ENCODE results near the gene PSMB10.
"Not testable (repeated sequence)": the region's sequence is repeated elsewhere in the genome, so short reads cannot be mapped to it uniquely, and the experiment has no call there.

Gene PSMB10

DNA sequence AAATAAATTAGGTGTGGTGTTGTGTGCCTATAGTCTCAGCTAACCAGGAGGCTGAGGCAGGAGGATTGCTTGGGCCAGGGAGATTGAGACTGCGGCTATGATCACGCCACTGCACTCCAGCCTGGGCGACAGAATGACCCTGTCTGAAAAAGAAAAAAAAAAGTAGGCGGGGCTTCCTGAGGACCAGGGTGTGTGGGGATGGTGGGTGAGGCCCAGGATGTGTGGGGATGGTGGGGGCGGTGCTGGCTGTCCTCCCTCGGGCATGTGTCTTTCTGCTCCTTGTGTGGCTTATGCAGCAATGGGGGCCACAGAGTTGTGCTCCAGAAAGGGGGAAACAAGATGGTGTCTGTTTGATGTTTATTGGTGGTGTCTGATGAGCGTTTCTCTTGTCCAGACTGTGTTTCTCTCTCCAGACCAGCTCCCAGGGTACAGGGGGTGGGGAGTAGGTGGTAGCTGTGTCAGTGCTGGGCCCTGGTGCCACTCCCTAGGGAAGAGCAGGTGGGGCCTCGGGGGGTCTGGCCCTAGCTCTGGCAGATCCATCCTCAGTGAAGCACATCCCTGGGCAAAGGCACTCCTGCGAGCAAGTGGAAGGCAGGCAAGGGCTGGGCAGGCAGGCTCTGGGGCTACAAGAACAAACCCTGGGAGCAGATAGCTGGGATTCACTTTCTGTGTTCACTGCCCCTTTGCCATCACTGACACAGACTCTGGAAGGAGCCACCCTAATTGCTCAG is 5.0 kb upstream of the PSMB10 start:
- DNase-seq, result no peak

DNA sequence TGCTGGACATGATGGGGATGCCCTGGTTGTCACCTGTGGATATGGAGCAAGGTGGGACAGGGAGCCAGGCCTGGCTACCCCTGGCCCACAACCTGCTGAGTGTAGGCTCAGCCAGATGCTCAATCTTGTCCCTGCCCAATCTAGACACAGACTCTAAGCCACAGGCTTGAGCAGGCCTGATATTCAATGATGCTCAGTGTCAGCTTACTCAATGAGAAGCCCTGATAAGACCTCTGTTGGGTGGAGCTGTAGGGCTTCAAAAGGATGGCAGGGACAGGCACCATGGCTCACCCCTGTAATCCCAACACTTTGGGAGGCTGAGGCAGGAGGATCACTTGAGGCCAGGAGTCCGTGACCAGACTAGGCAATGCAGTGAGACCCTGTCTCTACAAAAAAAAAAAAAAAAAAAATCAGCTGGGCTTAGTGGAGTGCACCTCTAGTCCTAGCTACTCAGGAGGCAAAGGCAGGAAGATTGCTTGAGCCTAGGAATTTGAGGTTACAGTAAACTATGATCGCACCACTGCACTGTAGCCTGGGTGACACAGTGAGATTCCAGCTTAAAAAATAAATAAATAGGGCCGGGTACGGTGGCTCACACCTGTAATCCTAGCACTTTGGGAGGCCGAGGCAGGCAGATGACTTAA is 3.9 kb upstream of the PSMB10 start:
- no peak for DNase-seq

DNA sequence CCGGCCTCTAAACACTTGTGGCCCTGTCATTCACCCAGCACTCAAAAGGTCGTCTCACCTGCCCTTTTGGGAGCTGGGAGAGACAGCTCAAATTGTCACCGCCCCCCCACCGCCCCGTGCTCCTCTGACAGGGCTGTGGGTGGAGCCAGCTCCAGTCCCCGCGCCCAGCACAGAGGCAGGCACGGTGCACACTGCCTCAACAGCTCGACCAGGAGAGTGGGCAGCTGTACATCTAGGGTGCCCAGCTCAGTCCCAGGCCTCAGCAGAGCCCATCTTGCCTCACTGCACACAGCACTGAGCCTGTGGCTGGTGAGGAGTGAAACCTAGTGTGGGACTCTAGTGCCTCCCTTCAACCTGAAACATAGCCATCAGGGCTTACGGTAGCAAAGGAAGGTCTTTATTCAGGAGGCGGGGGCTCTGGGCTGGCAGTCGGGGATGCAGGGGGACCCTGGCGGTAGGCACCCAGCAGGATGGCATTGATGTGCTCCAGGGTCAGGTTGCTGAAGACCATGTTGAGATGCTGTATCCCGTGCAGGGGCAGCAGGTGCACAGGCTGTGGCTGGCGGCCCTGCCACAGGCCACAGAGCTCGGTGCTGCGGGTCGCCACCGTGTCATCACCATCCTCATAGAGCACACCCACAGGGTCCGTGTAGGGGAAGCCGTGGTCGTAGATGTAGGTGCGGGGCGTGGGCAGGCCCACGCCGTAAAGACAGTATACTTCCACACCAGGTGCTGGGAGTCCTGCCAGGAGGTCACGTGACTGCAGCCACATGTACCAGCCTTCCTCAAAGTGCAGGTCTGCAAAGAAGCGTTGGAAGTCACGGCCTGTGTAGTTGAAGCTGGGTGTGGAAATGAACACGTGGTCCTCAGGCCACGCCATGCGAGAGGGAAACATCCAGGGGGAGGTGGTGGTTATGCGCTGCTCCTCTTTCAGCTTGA is 3.1 kb upstream of the PSMB10 start:
- DNase-seq, result no peak

DNA sequence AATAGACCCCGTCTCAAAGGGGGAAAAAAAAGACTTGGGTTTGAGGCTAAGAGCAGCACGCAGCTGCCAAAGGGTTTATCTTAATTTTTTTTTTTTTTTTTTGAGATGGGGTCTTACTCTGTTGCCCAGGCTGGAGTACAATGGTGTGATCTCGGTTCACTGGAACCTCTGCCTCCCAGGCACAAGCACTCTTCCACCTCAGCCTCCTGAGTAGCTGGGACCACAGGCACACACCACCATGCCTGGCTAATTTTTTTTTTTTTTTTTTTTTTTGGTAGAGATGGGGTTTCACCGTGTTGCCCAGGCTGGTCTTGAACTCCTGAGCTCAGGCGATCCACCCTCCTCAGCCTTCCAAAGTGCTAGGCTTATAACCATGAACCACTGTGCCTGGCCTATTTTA is 1.1 kb upstream of the PSMB10 start:
- DNase-seq, result not testable (repeated sequence)

DNA sequence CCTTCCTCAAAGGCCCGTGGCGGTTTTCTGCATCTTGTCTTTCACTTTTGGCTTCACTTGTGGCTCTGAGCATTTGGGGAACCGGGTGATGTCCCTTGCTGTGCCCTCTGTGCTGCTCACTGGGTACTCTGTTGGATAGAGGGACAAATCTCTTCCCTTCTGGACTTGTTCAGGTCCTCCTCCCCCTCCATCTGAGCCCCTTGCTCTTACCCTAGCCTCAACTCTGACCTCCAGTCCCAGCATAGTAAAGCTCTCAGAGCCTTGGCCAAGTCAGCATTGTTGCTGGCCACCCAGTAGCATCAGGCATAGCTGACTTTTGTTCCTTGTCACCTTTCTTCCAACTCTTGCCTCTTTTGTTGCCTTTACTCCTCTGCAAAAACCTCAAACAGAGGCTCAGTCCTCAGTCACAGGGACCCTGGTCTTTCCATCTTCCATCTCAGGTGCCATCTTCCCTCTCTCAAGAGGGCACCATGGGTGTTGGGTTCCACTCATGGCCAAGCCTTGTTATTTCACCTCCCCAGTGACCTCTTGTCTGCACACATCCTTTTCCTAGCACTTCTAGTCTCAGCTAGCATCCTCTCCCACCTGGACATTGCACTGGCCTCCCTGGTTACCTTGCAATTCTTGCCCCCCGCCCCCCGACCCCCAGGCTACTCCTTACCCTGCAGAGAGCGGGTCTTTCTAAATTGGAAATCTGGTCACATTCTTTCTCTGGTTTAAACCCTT is 393 bp upstream of the PSMB10 start:
- DNase-seq, result no peak

DNA sequence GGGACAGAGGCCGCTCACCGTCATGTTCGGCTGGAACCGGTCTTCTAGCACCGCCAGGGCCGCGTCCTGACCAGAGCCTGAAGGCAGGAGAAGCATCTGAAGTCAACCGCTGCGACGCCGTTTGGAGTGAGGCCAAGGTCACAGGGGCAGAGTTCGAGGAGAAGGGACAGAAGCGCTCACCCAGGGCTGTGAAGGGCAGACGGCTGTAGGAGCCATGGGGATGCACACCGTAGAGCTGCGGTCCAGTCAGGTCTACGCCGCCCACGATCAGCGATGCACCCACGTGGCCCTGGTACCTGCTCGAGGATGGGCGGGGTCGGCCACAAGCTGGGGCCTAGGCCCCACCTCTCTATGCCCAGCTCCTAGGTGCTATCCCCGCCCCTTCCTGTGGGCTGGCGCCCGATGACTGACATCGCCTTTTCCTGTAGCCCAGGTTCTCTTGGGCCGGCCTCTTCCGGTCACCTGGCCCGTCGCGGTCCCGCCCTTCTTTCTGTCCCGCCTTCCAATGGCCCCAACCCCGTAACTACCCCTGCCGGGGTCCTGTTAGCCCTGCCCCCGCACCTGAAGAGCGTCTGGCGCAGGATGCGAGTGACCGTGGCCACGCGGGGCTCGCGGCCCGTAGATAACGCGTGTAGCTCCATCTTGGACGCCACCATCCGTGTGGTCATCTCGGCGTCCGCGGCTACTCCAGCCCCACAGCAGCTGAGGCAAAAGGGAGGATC is 1.1 kb downstream of the PSMB10 start:
- DNase-seq, result peak; percentile 83

DNA sequence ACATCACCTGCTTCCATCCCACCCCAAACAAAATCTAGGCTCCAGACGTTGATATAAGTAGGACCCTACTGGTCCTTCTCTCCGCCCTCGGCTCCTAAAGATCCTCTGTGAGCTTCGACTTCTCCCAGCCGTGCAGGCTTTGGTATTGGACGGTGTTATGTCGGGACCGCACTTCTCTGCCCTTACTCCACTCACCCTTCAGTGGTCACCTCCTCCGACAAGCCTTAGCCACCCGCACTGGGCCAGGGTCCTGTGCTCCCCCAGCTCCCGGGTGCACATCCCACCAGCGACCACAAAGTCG is 1.6 kb downstream of the PSMB10 start:
- no peak for DNase-seq

DNA sequence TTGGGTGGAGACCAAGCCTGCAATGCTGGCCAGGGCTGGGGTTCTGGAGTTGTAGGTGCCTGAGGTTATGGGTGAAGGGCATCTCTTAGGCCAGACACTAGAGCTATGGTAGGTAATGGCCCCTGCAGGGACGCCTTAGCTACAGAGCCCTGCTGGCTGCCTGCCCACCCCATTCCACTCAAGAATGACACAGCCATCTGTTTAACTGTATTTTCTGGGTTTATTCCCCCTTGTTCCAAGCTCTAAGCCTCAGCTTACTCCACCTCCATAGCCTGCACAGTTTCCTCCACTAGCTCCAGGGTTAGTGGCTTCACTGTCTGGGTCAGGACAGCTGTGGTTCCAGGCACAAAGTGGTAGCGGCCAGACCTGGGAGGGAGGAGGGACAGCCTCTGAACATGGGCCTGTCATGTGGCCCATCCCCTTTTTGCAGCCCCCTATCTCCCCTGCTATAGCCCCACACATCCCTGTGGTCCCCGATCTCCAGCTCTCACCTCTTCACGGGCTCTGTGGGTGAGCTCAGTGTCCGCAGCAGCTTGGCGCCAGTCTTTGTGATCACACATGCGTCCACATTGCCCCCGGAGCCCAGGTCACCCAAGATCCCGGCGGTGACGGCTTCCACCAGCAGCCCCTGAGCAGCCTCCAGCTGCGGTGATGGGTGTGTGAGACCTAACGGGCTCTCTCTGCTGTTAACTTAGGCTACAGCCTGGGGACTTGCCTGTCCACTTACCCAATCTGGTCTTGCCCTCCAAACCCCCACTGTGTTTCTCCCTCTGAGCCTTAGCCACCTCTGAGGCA is 2.1 kb downstream of the PSMB10 start:
- DNase-seq, result no peak

DNA sequence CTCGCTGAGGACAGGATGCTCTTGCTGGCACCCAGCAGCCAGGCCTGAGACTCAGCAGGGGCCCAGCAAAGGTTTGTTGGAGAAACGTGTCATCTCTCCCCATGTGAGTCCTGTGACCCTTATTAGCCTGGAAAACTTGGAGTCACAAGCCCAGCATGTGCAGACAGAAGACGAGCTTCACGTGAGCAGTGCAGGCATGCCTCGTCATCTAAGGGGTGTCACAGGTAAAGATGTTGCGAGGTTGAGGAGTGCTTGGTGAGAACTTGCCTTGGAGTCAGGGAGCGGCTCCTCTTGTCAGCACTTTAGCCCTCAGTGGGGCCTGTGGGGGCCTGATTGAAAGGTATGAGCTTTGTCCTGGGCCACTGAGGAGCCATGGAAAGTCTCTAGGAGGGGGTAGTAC is 2.8 kb downstream of the PSMB10 start:
- no peak for DNase-seq

DNA sequence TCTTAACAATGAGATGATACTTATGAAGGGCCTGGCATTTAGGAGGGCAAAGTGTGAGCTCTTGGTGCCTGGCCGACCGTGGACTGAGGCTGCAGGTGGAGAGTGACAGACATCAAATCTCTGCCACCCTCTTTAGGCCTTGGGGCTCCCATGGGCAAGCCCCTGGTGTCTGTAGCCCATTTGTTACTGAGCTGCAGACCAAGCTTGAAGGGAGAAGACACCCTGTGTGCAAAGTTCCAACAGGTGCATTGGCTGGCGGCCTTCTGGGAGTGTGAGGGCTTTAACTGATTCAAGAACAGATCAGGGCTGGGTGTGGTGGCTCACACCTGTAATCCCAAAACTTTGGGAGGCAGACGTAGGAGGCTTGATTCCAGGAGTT is 4.2 kb downstream of the PSMB10 start:
- DNase-seq, result no peak

DNA sequence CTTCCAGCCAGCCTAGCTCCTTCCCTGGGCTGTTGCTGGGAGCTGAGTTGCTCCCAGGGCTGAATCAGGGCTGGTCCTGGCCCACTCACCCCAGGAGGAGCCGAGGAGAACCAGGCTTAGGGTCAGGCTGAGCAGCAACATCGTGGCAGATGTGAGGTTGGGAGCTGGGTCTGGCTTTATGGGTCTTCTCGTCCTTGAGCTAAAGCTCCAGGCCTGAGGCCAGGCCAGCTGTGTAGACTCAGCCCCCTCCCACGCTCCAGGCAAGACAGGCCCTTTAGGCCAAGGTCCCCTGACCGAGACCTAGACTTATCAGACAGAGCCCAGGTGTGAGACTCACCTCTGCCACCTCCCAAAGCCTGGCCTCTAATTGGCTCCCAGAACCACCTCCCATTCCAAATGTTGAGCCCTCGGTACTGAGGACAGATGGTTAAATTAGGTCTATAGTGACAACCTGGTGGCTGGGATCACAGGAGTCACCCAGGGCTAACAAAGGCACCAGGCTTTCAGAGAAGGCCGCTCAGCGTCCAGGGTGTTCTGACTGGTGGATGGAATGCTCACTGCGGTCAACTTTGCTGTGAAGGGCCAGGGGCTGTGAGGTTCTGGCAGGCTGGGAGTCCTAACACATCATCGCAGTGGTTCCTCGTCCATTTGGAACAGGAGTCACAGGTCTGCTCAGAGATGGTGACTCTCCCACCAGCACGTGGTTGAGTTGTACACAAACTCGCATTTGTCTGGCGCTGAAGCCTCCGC is 4.8 kb downstream of the PSMB10 start, which contains the start of gene CTRL:
Gene CTRL (minus strand): TSS at position 151 of the 750 bp plus-strand sequence. CDS start 10 bp downstream, at position 141.
- DNase-seq, result no peak

DNA sequence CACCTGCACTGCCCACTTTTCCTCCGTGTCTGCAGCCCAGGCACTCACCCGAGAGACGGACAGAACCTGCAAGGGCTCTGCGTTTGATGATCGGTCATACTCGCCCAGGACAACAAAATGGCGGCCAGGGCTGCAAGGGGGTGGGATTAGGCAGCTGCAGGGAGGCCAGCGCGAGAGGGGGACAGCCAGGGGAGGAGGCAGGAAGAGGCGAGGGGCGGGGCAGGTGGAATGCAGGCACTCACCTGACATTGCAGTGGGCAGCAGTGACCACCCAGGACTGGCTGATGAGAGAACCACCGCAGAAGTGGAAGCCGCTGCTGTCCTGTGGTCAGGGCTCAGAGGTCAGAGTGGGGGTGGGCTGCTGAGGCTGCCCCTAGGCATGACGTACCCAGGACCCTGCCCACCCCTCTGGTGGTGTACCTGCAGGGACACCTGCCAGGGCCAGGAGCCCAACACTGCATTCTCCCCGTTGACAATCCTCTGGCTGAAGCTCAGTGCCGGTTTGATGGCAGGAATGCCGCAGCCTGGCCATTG is 5.9 kb downstream of the PSMB10 start:
- DNase-seq, result no peak

DNA sequence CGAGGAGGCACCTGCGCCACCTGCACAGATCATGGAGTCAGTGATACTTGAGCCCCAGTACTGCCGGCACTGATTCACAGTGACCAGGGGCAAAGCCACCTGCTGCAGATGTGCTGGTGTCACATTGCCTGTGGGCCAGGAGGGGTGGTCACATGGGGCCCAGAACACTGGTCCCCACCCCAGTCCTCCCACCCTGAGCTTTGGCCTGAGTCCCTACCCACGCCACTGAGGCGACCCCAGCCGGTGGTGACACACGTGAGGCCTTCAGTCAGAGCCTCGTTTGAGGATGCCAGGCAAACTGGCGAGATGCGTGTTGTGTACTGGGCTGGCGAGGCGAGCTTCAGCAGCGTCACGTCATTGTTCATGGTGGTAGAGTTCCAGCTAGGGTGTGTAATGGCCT is 6.5 kb downstream of the PSMB10 start:
- DNase-seq, result no peak

DNA sequence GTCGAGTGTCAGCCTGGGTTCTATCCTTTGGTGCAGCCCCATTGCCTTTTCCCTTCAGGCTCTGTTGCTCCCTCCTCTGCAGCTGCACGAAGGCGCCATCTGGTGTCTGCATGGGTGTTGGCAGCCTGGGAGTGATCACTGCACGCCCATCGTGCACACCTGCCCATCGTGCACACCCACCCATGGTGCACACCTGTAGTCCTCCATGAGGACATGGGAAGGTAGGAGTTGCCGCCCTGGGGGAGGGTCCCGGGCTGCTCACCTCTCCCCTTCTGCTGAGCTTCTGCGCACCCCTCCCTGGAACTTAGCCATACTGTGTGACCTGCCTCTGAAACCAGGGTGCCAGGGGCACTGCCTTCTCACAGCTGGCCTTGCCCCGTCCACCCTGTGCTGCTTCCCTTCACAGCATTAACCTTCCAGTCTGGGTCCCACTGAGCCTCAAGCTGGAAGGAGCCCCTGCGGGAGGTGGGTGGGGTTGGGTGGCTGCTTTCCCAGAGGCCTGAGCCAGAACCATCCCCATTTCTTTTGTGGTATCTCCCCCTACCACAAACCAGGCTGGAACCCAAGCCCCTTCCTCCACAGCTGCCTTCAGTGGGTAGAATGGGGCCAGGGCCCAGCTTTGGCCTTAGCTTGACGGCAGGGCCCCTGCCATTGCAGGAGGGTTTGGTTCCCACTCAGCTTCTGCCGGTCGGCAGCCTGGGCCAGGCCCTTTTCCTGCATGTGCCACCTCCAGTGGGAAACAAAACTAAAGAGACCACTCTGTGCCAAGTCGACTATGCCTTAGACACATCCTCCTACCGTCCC is 7.9 kb downstream of the PSMB10 start:
- DNase-seq, result no peak

DNA sequence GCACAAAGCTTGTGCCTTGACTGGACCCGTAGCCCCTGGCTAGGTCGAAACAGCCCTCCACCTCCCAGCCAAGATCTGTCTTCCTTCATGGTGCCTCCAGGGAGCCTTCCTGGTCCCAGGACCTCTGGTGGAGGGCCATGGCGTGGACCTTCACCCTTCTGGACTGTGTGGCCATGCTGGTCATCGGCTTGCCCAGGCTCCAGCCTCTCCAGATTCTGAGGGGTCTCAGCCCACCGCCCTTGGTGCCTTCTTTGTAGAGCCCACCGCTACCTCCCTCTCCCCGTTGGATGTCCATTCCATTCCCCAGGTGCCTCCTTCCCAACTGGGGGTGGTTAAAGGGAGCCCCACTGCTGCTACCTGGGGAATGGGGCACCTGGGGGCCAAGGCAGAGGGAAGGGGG is 8.5 kb downstream of the PSMB10 start:
- no peak for DNase-seq

DNA sequence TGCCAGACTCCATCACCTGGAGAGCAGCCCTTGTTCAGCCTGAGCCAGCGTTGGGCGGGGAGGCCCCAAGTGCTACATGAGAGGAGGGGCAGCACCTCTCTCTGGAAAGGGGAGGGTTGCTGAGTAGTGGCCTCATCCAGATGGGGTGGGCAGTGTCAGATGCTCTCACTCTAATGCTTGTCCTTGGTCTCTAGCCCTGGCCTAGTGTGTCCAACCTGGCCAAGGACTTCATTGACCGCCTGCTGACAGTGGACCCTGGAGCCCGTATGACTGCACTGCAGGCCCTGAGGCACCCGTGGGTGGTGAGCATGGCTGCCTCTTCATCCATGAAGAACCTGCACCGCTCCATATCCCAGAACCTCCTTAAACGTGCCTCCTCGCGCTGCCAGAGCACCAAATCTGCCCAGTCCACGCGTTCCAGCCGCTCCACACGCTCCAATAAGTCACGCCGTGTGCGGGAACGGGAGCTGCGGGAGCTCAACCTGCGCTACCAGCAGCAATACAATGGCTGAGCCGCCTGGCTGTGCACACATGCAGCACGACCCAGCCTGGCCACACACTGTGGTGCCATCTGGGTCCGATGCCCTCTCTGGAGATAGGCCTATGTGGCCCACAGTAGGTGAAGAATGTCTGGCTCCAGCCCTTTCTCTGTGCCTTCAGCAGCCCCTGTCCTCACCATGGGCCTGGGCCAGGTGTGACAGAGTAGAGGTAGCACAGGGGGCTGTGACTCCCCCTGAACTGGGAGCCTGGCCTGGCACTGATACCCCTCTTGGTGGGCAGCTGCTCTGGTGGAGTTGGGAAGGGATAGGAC is 9.3 kb downstream of the PSMB10 start:
- DNase-seq, result no peak

DNA sequence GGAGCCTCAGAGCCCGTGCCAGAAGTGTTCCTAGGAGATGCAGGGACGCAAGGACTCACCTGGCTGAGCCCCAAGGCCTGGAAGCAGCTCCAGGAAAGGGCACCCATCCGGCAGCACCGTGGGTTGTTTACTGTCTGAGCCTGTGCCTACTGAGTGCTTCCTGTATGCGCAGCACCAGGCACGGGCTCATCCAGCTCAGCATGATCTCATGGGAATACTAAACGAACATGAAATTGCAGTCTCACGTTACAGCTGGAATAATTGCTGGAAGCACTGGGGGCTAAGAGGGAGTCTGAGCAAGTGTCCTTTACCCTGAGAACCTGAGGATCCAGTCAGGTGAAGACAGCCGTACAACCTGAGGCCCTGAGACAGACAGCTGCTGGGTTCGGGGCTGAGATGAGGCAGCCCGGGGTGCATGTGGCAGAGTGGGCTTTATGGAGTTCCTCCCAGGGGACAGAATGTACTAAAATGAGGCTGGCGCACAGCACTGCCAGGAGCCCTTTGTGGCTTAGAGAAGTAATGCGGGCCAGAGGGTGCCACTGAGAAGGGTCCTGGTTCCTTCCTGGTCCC is 10.4 kb downstream of the PSMB10 start:
- no peak for DNase-seq

All from activated gamma-delta T cell (primary cell).